DND-41 (cell line): Measurements from ENCODE around the gene FLNB.

Experiments used
- ATAC-seq: fragments of 200-7000 bp; cut with Tn5 transposase; 3 replicates; pipeline ENCODE4 v1.9.1; 2021; ENCODE audit warnings: low read depth; ENCODE audit not compliant: insufficient read depth
- DNase-seq: peaks from one replicate; pipeline ENCODE4 v3.0.0-alpha.2; 2020
- H2AFZ ChIP-seq: 2 replicates; pipeline ENCODE4 v1.6.0; 2012; ENCODE audit warnings: low read depth, low read length
- H3K27ac ChIP-seq: 2 replicates; pipeline ENCODE4 v1.5.1; 2012; ENCODE audit warnings: low read length, inconsistent platforms
- H3K27me3 ChIP-seq: fragments of 200-600 bp; sonication (generic); 2 replicates; pipeline ENCODE4 v1.6.0; 2012; ENCODE audit warnings: low read length, mild to moderate bottlenecking, inconsistent platforms; ENCODE audit not compliant: insufficient read depth, poor library complexity
- H3K36me3 ChIP-seq: 2 replicates; pipeline ENCODE4 v1.5.1; 2012; ENCODE audit warnings: low read length, inconsistent platforms; ENCODE audit not compliant: insufficient read depth
- H3K4me1 ChIP-seq: 2 replicates; pipeline ENCODE4 v1.5.1; 2012; ENCODE audit warnings: mild to moderate bottlenecking, low read length; ENCODE audit not compliant: insufficient read depth
- H3K4me2 ChIP-seq: 2 replicates; pipeline ENCODE4 v1.6.0; 2012; ENCODE audit warnings: mild to moderate bottlenecking, moderate library complexity, low read length, inconsistent platforms; ENCODE audit not compliant: insufficient read depth
- H3K4me3 ChIP-seq, 2 experiments: fragments of 200-600 bp in 1 of 2; shearing (Covaris generic) in 1 of 2; 2 replicates each; pipeline ENCODE4 v1.5.1; 2012 to 2016; ENCODE audit warnings: inconsistent platforms in 2 of 2, low read length in 2 of 2, mild to moderate bottlenecking in 2 of 2, low read depth in 1 of 2, moderate library complexity in 1 of 2
- H3K79me2 ChIP-seq: 2 replicates; pipeline ENCODE4 v1.6.0; 2012; ENCODE audit warnings: low read length, inconsistent platforms; ENCODE audit not compliant: insufficient read depth
- H3K9ac ChIP-seq: 2 replicates; pipeline ENCODE4 v1.6.0; 2012; ENCODE audit warnings: low read depth, mild to moderate bottlenecking, inconsistent platforms, low read length, moderate library complexity
- H3K9me3 ChIP-seq: 2 replicates; pipeline ENCODE4 v1.5.1; 2012; ENCODE audit warnings: low read length, moderate library complexity, mild to moderate bottlenecking, inconsistent platforms; ENCODE audit not compliant: insufficient read depth, severe bottlenecking
- H4K20me1 ChIP-seq: 2 replicates; pipeline ENCODE4 v1.6.0; 2012; ENCODE audit warnings: low read length; ENCODE audit not compliant: insufficient read depth
- EZH2 ChIP-seq: IDR thresholded peaks from 3 replicates; pipeline ENCODE4 v1.6.1; 2012; ENCODE audit warnings: borderline replicate concordance, low read depth, mild to moderate bottlenecking, moderate library complexity, low read length, inconsistent platforms; ENCODE audit not compliant: severe bottlenecking
- TF ChIP-seq, protein P1 (sequence below): IDR thresholded peaks from 2 replicates; pipeline ENCODE4 v1.5.1; 2012; ENCODE audit warnings: borderline replicate concordance, low read length, moderate library complexity, mild to moderate bottlenecking; ENCODE audit not compliant: poor library complexity, severe bottlenecking; ENCODE audit errors: extremely low read depth

Gene FLNB

GRCh38 chr3:58207954-58208353 lies 199.7 kb downstream of the FLNB start:
- DNase-seq (no peak), ATAC-seq (no peak)
- TF ChIP-seq, protein P1, sequence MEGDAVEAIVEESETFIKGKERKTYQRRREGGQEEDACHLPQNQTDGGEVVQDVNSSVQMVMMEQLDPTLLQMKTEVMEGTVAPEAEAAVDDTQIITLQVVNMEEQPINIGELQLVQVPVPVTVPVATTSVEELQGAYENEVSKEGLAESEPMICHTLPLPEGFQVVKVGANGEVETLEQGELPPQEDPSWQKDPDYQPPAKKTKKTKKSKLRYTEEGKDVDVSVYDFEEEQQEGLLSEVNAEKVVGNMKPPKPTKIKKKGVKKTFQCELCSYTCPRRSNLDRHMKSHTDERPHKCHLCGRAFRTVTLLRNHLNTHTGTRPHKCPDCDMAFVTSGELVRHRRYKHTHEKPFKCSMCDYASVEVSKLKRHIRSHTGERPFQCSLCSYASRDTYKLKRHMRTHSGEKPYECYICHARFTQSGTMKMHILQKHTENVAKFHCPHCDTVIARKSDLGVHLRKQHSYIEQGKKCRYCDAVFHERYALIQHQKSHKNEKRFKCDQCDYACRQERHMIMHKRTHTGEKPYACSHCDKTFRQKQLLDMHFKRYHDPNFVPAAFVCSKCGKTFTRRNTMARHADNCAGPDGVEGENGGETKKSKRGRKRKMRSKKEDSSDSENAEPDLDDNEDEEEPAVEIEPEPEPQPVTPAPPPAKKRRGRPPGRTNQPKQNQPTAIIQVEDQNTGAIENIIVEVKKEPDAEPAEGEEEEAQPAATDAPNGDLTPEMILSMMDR, result no peak
- no peak for TF ChIP-seq EZH2
- no peak overlapping the region for H3K4me2 ChIP-seq
- H3K4me1 ChIP-seq, result peaks cover 3% of the 10 kb centered on the region; the same call in 1 of the 2 replicates
- peaks cover 4% of the 10 kb centered on the region for H3K27me3 ChIP-seq
- H3K9me3 ChIP-seq, result no peaks in the 10 kb centered on the region
- H3K9ac ChIP-seq, result no peak overlapping the region
- no peak overlapping the region for H2AFZ ChIP-seq
- H4K20me1 ChIP-seq, result no peaks in the 10 kb centered on the region
- H3K79me2 ChIP-seq, result no peaks in the 10 kb centered on the region
- H3K4me3 ChIP-seq, result no peak overlapping the region
- no peaks in the 10 kb centered on the region for H3K36me3 ChIP-seq
- H3K27ac ChIP-seq, result no peak overlapping the region

GRCh38 chr3:58209933-58210332 lies 201.7 kb downstream of the FLNB start:
- Histone ChIP-seq H2AFZ (no peak overlapping the region), H3K4me1 (no peaks in the 10 kb centered on the region), H3K4me2 (no peak overlapping the region), H3K27ac (no peak overlapping the region), H3K79me2 (no peaks in the 10 kb centered on the region), H3K9ac (no peak overlapping the region), H3K36me3 (no peaks in the 10 kb centered on the region), H3K9me3 (no peaks in the 10 kb centered on the region), H3K27me3 (peaks cover 11% of the 10 kb centered on the region), H4K20me1 (no peaks in the 10 kb centered on the region), H3K4me3 (no peak overlapping the region)
- DNase-seq (no peak), ATAC-seq (no peak)
- TF ChIP-seq, protein P1, result no peak
- TF ChIP-seq EZH2, result no peak

DNA sequence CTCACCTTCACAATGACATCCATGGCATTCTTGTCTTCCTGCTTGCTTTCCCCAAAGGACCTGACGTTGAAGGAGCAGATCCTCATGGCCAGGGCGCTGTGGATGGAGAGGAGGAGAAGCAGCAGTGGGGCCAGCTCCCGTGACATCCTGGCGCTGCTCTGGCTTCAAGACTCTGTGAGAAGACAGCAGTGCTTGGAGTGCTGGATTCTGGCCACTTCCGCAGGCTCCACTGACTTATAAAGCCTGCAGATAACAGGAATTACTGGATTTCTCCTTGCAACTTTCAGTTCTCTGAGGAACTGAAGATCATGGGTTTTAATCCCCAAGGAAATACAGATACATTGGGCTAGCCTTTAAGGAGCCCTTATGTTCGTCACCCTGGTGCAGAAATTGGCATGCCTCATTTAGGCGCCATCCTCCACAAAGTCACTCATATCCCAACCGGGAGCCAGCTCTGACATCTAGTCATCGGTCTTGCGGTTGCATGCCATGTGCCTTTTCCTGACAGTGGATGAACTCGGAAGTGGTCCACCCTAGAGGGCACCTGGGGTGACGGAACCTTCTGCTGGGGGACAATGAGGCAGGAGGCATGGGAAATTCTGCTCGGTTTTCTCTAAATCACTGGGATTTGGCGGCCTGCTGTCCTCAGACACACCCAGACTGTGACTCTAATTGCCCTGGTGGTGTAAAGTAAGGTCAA lies 202.7 kb downstream of the FLNB start, which contains the start of gene DNASE1L3:
Gene DNASE1L3 (minus strand): TSS at position 212 of the 700 bp plus-strand sequence. CDS start 66 bp downstream, at position 146.
- Histone ChIP-seq H3K4me1 (no peaks in the 10 kb centered on the region), H3K4me3 (no peak within 1 kb of the TSS), H3K9me3 (no peaks in the 10 kb centered on the region), H4K20me1 (no peaks in the 10 kb centered on the region), H3K9ac (no peak within 1 kb of the TSS), H3K27me3 (peaks cover 11% of the 10 kb centered on the region), H3K79me2 (no peaks in the 10 kb centered on the region), H3K36me3 (no peaks in the 10 kb centered on the region), H2AFZ (no peak within 1 kb of the TSS), H3K27ac (no peak within 1 kb of the TSS), H3K4me2 (no peak within 1 kb of the TSS)
- no peak for ATAC-seq
- no peak for TF ChIP-seq EZH2
- TF ChIP-seq, protein P1, result no peak
- DNase-seq, result no peak
